Mononuclear cell (primary cell): Measurements from ENCODE around the gene TRIOBP. TPM values are rescaled to one million over a fixed set of nuclear protein-coding genes. Genes with fewer than 3 reads are reported as not detected.

Experiments used
- H3K27me3 ChIP-seq: 2 replicates; pipeline ENCODE4 v1.6.0; 2011; ENCODE audit warnings: low read length, control low read depth; ENCODE audit not compliant: insufficient read depth
- H3K4me1 ChIP-seq: 2 replicates; pipeline ENCODE4 v1.5.1; 2011; ENCODE audit warnings: mild to moderate bottlenecking, low read length, control low read depth; ENCODE audit not compliant: insufficient read depth
- H3K4me3 ChIP-seq: 2 replicates; pipeline ENCODE4 v1.5.1; 2011; ENCODE audit warnings: mild to moderate bottlenecking, low read length, moderate library complexity
- H3K9me3 ChIP-seq: 2 replicates; pipeline ENCODE4 v1.5.1; 2011; ENCODE audit warnings: low read depth, mild to moderate bottlenecking, control low read depth, low read length
- total RNA-seq: library from RNA; depleted of rRNA; stranded (reverse); fragments of >200 nt; gene quantifications from one replicate; pipeline ENCODE4 v1.2.3, GENCODE V29; 2012

TRIOBP gene
- total RNA-seq, 1 donor: 30.0 TPM

GRCh38 chr22:37745548-37746365 lies 48.9 kb downstream of the TRIOBP start:
- Histone ChIP-seq H3K4me1 (peaks cover 66% of the 10 kb centered on the region), H3K9me3 (no peaks in the 10 kb centered on the region), H3K27me3 (no peaks in the 10 kb centered on the region), H3K4me3 (peak overlapping the region; percentile 75)

DNA sequence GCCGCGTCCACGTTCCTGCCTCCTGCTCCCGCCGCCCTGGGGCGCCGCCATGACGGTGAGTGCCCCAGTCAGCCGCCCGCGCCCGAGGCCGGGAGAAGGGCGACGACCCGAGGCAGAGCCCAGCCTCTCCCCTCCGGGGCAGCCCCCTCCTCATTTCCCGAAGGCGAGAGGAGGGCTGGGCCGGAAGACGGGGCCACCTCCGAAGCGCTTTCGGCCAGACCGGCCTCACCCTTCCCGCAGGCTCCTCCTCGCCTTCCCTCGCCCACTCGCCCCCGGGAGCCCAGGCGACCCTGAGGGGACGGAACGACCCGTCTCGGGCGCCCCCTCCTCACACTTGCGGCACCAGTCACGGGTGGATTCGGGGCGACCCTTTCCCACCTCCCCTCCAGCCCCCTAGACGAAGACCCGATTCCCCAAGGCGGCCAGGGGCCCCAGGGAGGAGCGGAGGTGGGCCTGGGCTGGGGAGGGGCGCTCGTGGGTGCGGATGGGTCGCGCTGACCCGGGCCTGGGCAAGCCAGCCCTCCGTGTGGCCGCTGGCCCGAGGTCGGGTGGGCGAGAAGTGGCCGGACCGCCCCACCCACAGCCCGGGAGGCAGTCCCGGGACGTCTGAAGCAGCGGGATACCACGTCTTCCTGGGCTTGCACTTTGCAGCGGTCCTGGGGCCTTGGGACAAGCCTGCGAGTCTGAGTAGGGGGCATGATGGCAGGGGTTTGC lies 49.7 kb downstream of the TRIOBP start:
- Histone ChIP-seq H3K9me3 (no peaks in the 10 kb centered on the region), H3K27me3 (no peaks in the 10 kb centered on the region), H3K4me3 (peak overlapping the region; percentile 75), H3K4me1 (peaks cover 58% of the 10 kb centered on the region)

DNA sequence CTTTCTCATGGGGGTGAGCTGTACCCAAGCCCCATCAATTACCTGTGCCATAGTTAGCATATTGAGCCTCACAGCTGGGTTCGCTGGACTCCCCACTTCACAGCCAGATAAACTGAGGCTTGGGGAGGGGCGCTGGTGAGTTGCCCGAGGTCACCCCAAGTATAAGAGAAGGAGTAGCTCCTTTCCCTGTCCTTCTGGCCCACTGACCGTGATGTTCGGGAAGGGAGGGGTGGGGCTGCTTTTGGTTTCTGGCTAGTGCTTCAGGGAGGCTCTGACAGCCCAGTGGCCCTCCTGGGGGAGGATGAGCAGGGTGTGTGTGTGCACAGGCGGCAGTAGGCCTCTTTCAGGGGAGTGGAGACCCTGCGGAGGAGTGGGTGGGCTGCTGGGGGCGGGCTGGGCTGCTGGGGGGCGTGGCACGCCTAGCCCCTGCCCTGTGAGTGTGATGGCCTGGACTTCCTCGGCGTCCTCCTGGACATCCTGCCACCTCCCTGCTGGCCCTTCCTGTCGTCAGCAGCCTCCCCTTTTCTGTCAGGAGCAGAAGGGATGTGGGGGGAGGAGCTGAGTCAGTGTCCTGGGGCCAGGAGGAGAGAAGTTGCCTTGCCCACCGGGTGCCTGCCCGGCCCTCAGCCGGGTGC lies 50.3 kb downstream of the TRIOBP start:
- peak overlapping the region; percentile 75 for H3K4me3 ChIP-seq
- H3K9me3 ChIP-seq: no peaks in the 10 kb centered on the region
- H3K4me1 ChIP-seq: peaks cover 51% of the 10 kb centered on the region

DNA sequence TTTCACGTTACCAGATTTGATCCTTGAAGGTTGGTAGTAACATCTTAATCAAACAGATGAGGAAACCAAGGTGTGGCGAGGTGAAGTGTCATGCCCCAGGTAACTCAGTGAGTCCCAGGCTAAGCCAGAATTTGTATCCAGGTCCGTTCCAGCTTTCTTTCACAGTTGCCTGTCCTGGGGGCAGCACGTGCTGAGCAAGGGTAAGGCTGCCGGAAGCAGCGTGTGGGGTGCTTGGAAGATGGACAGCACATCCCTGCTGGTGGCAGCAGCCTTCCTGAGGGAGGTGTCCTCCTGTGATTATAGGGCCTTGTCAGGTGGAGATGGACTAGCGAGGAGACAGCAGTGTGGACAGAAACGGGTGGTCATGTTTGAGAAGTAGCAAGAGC lies 50.9 kb downstream of the TRIOBP start:
- Histone ChIP-seq H3K4me3 (no peak overlapping the region), H3K9me3 (no peaks in the 10 kb centered on the region), H3K27me3 (no peaks in the 10 kb centered on the region), H3K4me1 (peaks cover 46% of the 10 kb centered on the region)

More for the DNA sequence above, 50.3 kb downstream of the TRIOBP start:
- H3K27me3 ChIP-seq: no peaks in the 10 kb centered on the region

- no peaks in the 10 kb centered on the region for H3K27me3 ChIP-seq
- H3K4me3 ChIP-seq: no peak overlapping the region
- no peaks in the 10 kb centered on the region for H3K9me3 ChIP-seq
- peaks cover 38% of the 10 kb centered on the region for H3K4me1 ChIP-seq
Observed at GRCh38 chr22:37748659-37749058, 51.8 kb downstream of the TRIOBP start.

- no peak overlapping the region for H3K4me3 ChIP-seq
- no peaks in the 10 kb centered on the region for H3K27me3 ChIP-seq
- H3K9me3 ChIP-seq: no peaks in the 10 kb centered on the region
- peaks cover 38% of the 10 kb centered on the region for H3K4me1 ChIP-seq
Observed at GRCh38 chr22:37749226-37749625, 52.4 kb downstream of the TRIOBP start.

DNA sequence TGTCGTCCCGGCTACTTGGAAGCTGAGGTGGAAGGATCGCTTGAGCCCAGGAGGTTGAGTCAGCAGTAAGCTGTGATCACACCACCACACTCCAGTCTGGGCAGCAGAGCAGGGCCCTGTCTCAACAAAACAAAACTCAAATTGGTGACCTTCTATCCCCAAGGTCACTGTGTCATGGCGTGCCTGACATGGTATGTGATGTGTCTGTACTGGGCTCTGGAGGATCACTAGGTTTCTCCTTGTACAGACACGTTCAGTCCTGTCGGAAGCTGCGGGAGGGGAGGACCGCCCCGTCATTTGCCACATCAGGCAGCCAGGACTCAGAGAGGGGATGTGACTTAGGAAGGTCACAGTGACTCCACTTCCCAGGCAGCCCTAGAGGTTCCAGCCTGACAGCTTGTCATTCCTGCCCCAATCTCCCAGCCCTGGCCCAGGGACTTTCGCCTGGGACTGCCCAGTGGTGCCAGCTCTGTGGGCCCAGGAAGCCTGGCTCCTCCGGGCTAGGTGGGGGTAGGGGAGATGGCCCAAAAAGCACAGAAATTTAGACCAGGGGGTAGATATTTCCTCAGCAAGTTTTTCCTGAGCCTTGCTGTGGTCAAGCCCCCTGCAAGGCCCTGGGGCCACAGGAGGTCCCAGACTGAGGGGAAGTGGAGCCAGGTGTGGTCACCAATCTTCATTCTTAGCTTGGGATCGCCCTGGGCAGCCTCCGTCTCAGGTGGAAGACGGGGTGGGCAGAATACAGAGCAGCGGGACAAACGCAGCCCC lies 53.2 kb downstream of the TRIOBP start:
- peaks cover 32% of the 10 kb centered on the region for H3K4me1 ChIP-seq
- no peak overlapping the region for H3K4me3 ChIP-seq
- no peaks in the 10 kb centered on the region for H3K27me3 ChIP-seq
- H3K9me3 ChIP-seq: no peaks in the 10 kb centered on the region

DNA sequence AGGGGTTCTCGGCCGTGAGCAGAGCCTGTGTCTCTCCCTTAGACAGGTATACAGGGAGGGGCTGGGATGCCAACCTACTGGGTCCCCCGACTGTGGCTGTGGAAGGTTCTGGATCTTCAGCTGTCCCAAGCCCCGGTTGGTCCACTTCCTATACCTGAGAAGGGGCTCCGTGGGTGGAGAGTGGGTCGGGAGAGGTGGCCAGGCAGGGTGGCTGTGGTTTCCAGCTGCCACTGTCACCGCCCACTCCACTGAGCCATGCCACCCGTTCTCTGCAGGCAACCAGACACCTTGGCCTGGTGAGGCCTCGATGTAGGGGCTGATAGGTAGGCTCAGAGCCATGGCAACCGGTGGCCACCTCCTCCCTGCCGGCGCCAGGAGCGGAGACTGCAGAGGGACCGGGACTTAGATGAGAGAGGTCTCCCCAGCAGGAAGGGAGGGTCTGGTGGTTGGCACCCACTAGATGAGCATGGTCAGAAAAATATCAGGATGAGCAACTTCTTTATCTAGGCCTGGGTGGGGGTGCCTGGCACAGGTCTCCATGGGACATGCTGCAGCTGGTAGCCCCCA lies 53.8 kb downstream of the TRIOBP start:
- peaks cover 26% of the 10 kb centered on the region for H3K4me1 ChIP-seq
- no peaks in the 10 kb centered on the region for H3K9me3 ChIP-seq
- H3K27me3 ChIP-seq: no peaks in the 10 kb centered on the region
- H3K4me3 ChIP-seq: no peak overlapping the region

DNA sequence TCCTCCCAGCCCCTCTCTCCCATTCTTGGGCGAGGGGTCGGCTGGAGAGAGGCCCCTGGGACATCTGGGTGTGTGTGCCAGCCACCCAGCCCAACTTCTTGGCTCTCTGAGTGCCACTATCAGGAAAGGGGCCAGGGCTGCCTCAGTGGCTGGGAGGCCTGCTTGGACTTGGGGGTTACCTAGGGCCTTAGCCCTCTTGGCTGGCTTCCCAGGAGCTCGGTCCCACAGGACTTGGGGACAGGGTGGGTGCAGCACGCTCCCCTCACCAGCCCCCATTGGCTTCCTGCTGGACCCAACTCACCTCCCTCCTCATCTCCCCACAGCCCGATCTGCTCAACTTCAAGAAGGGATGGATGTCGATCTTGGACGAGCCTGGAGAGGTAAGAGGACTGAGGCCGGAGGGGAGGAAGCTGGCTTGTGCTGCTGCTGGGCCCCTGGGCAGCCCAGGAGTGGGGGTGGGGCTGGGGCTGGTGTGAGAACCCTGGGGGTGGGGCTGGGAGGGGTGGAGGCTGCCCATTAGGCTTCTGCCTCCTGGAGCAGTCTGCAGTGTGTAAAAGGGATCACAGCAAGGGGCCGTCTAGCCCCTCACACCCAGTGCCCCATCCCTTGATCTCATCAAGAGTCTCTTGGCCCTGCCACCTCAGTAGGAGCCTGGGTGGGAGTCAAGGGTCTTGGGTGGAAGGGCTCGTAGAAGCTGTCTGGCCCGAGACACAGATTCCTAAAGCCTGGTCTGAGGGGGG lies 54.8 kb downstream of the TRIOBP start:
- peaks cover 26% of the 10 kb centered on the region for H3K4me1 ChIP-seq
- no peak overlapping the region for H3K4me3 ChIP-seq
- H3K27me3 ChIP-seq: no peaks in the 10 kb centered on the region
- H3K9me3 ChIP-seq: no peaks in the 10 kb centered on the region

GRCh38 chr22:37752189-37753087 lies 55.6 kb downstream of the TRIOBP start:
- Histone ChIP-seq H3K4me3 (no peak overlapping the region), H3K9me3 (no peaks in the 10 kb centered on the region), H3K4me1 (peaks cover 19% of the 10 kb centered on the region), H3K27me3 (no peaks in the 10 kb centered on the region)

DNA sequence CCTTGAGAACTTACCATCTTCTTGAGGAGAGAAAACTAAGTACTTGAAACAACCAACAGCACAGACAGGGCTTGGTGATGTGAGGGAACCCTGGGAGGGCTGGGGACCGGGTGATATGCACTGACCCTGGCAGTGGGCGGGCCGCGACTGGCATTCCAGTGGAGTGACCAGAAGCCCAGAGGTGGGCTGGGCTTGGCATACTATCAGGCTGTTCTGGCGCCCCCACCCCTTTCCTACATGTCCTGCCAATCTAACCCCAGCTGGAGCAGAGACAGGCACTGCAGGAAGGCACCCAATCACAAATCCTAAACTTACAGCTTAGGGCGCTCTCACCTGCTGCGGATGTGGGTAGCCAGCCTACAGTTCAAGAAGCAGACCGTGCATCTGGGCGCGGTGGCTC lies 56.9 kb downstream of the TRIOBP start:
- no peak overlapping the region for H3K4me3 ChIP-seq
- no peaks in the 10 kb centered on the region for H3K27me3 ChIP-seq
- H3K4me1 ChIP-seq: peaks cover 6% of the 10 kb centered on the region
- H3K9me3 ChIP-seq: no peaks in the 10 kb centered on the region

DNA sequence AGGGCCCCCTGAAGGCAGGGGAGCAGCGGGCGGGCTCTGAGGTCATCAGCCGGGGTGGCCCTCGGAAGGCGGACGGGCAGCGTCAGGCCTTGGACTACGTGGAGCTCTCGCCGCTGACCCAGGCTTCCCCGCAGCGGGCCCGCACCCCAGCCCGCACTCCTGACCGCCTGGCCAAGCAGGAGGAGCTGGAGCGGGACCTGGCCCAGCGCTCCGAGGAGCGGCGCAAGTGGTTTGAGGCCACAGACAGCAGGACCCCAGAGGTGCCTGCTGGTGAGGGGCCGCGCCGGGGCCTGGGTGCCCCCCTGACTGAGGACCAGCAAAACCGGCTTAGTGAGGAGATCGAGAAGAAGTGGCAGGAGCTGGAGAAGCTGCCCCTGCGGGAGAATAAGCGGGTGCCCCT lies 60.8 kb downstream of the TRIOBP start:
- no peaks in the 10 kb centered on the region for H3K9me3 ChIP-seq
- no peaks in the 10 kb centered on the region for H3K4me1 ChIP-seq
- no peaks in the 10 kb centered on the region for H3K27me3 ChIP-seq
- no peak overlapping the region for H3K4me3 ChIP-seq

DNA sequence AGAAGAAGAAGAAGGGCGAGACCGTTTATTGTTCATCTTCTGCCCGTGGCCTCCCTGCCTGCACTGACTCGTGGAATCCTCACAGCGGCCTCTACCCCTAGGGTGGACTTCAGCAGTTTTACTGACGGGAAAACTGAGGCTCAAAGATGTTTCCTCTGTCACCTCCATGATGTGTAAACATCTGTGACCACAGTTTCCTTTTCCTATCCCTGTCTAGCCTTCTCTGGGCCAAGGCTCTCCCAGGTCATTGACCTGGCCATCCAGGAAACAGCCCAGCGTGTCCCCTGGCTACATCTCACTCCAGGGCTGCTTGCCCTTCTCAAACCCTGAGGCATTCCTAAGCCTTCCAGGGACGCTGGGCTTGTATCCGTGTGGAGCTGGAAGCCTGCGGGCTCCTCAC lies 61.8 kb downstream of the TRIOBP start:
- no peak overlapping the region for H3K4me3 ChIP-seq
- no peaks in the 10 kb centered on the region for H3K27me3 ChIP-seq
- no peaks in the 10 kb centered on the region for H3K4me1 ChIP-seq
- no peaks in the 10 kb centered on the region for H3K9me3 ChIP-seq
